Tibial nerve (tissue), 4 donors: ENCODE measurements around the gene TNNI3K. TPM values are rescaled to one million over a fixed set of nuclear protein-coding genes. Genes with fewer than 3 reads are reported as not detected.

ENCODE experiments used
- DNase-seq, 2 donors: peaks; one replicate each; pipeline ENCODE4 v3.0.0-alpha.2; 2019; ENCODE audit warnings: low spot score in 2 of 2
- H3K27ac ChIP-seq, 4 donors: fragments of 200-600 bp; sonication (generic) in 3 of 4; one replicate each; pipeline ENCODE4 v1.5.1; 2017 to 2019; ENCODE audit warnings: mild to moderate bottlenecking in 1 of 4
- H3K27me3 ChIP-seq, 2 donors: fragments of 200-600 bp; sonication (generic) in 1 of 2; one replicate each; pipeline versions ENCODE4 v1.5.1 to v1.6.0; 2017 to 2019
- H3K36me3 ChIP-seq, 3 donors: fragments of 200-600 bp; sonication (generic); one replicate each; pipeline ENCODE4 v1.5.1; 2018 to 2019
- H3K4me1 ChIP-seq, 4 donors: fragments of 200-600 bp; sonication (generic) in 3 of 4; one replicate each; pipeline ENCODE4 v1.5.1; 2017 to 2019
- H3K4me3 ChIP-seq, 4 donors: fragments of 200-600 bp; sonication (generic) in 3 of 4; one replicate each; pipeline ENCODE4 v1.5.1; 2017 to 2019; ENCODE audit warnings: mild to moderate bottlenecking in 1 of 4, moderate library complexity in 1 of 4
- H3K9me3 ChIP-seq, 4 donors: fragments of 200-600 bp; sonication (generic) in 3 of 4; one replicate each; pipeline ENCODE4 v1.5.1; 2017 to 2019
- CTCF ChIP-seq, 5 experiments: fragments of 200-600 bp in 3 of 5; fragments of 450-650 bp in 2 of 5; sonication (generic) in 3 of 5; IDR thresholded peaks; one replicate each; pipeline ENCODE4 v1.5.1; 2016 to 2019; ENCODE audit warnings: antibody characterized with exemption in 5 of 5, mild to moderate bottlenecking in 3 of 5, moderate library complexity in 2 of 5
- EP300 ChIP-seq, 2 donors: sonication (generic); formaldehyde crosslinking; IDR thresholded peaks; one replicate each; pipeline ENCODE4 v1.6.1; 2017; ENCODE audit warnings: antibody characterized with exemption in 2 of 2, mild to moderate bottlenecking in 1 of 2
- POLR2A ChIP-seq, 2 donors: fragments of 450-650 bp; IDR thresholded peaks; one replicate each; pipeline ENCODE4 v1.6.1; 2017; ENCODE audit warnings: antibody characterized with exemption in 2 of 2, mild to moderate bottlenecking in 2 of 2, moderate library complexity in 2 of 2
- WGBS, 2 donors: methylation state at CpG; one replicate each; pipeline ENCODE4 v1.1.5; 2018; 5-methylcytosine and 5-hydroxymethylcytosine counted together
- total RNA-seq, 4 donors: library from RNA; depleted of rRNA; stranded (reverse); fragments of >200 nt; gene quantifications; one replicate each; pipeline ENCODE4 v1.1.0, GENCODE V29; 2016

TNNI3K gene
- total RNA-seq, 4 donors from 2014 or later, result 2.2 to 4.6 (median 4.0) TPM

- no peak overlapping the region for H3K27ac ChIP-seq
- WGBS, 2 donors, result 73 to 80% methylated on average over 1 of the region's 1 CpG
Measured at GRCh38 chr1:74436078-74436477, 200.9 kb downstream of the TNNI3K start.

DNA sequence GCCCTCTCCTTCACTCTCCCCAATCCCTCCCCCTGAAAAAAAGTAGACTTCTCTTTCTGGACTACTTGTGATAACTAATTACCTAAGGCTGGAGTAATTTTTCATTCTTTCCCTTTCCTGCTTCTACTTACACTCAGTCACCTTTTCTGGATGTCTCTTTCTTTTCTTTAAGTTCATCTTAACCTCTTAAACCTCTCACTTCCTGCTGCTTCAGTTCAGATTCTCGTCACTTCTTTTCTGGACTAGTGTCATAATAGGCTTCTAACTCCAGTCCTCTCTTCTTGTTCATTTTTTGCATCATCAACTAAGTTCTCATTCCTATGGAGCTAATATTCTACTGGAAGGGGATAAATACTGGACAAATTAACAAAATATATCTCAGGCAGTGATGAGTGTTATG lies 201.8 kb downstream of the TNNI3K start:
- Histone ChIP-seq H3K27me3 (no peaks in the 10 kb centered on the region), H3K4me1 (no peaks in the 10 kb centered on the region), H3K9me3 (no peaks in the 10 kb centered on the region), H3K36me3 (peaks cover 0 to 14% (median 0%) of the 10 kb centered on the region in 3 donors), H3K27ac (no peak overlapping the region), H3K4me3 (no peak overlapping the region)
- TF ChIP-seq EP300 (IDR thresholded peaks at IDR 0.05), result no peak
- TF ChIP-seq CTCF (IDR thresholded peaks at IDR 0.05), result no peak
- TF ChIP-seq POLR2A (IDR thresholded peaks at IDR 0.05), result no peak
- 73 to 81% methylated on average over 1 of the region's 1 CpG for WGBS, 2 donors
- DNase-seq, result no peak

More at GRCh38 chr1:74436078-74436477, 200.9 kb downstream of the TNNI3K start:
- H3K4me3 ChIP-seq, result no peak overlapping the region
- no peaks in the 10 kb centered on the region for H3K27me3 ChIP-seq
- peaks cover 0 to 13% (median 0%) of the 10 kb centered on the region in 3 donors for H3K36me3 ChIP-seq
- no peaks in the 10 kb centered on the region for H3K4me1 ChIP-seq
- TF ChIP-seq CTCF (IDR thresholded peaks at IDR 0.05) (no peak), POLR2A (IDR thresholded peaks at IDR 0.05) (no peak), EP300 (IDR thresholded peaks at IDR 0.05) (no peak)
- no peak for DNase-seq
- H3K9me3 ChIP-seq, result no peaks in the 10 kb centered on the region

DNA sequence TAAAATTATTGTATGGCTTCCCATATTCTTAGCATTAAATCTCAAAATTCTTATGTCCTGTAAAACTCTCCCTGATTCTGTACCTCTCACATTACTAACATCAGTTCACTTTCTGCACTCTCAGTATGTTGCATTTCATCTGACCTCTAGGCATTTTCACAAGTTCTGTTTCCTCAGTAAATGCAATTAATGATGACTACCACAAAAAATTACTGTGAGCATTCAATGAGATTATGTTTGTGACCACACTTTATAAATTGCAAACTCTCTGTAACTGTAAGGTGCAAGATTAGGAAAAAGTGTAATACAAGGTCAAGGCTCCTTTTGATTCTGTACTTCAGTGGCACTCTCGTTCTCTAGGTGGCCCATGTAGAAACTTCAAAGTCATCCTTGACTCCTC lies 216.8 kb downstream of the TNNI3K start:
- H3K27me3 ChIP-seq, result no peaks in the 10 kb centered on the region
- 83 to 89% methylated on average over 1 of the region's 1 CpG for WGBS, 2 donors
- no peak for DNase-seq
- TF ChIP-seq POLR2A (IDR thresholded peaks at IDR 0.05), result no peak
- TF ChIP-seq CTCF (IDR thresholded peaks at IDR 0.05), result no peak
- no peak for TF ChIP-seq EP300 (IDR thresholded peaks at IDR 0.05)
- no peaks in the 10 kb centered on the region for H3K36me3 ChIP-seq
- H3K27ac ChIP-seq, result no peak overlapping the region
- peaks cover 0 to 6% (median 0%) of the 10 kb centered on the region in 4 donors for H3K9me3 ChIP-seq
- no peaks in the 10 kb centered on the region for H3K4me1 ChIP-seq
- no peak overlapping the region for H3K4me3 ChIP-seq

GRCh38 chr1:74453277-74453676 lies 218.1 kb downstream of the TNNI3K start:
- no peak overlapping the region for H3K27ac ChIP-seq
- no peaks in the 10 kb centered on the region for H3K27me3 ChIP-seq
- 91 to 92% methylated on average over 2 of the region's 2 CpGs for WGBS, 2 donors
- no peaks in the 10 kb centered on the region for H3K36me3 ChIP-seq
- no peak overlapping the region for H3K4me3 ChIP-seq
- DNase-seq, result no peak
- no peak for TF ChIP-seq EP300 (IDR thresholded peaks at IDR 0.05)
- peaks cover 0 to 6% (median 0%) of the 10 kb centered on the region in 4 donors for H3K9me3 ChIP-seq
- H3K4me1 ChIP-seq, result no peaks in the 10 kb centered on the region

DNA sequence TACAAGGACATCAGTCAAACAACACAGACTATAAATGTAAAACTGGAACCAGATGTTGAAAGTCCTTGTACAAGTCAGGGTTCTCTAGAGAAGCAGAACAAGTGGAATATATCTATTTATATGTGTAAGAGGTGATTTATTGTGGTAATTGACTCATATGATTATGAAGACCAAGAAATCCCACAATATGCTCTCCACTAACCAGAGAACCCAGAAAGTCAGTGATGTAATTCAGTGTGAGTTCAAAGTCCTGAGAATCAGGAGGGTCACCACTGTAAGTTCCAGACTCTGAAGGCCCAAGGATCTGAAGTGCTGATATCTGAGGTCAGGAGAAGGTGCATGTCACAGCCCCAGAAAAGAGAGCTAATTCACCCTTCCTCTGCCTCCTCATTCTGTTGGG lies 220.2 kb downstream of the TNNI3K start:
- Histone ChIP-seq H3K4me3 (no peak overlapping the region), H3K36me3 (no peaks in the 10 kb centered on the region), H3K9me3 (peaks cover 0 to 6% (median 0%) of the 10 kb centered on the region in 4 donors), H3K4me1 (no peaks in the 10 kb centered on the region), H3K27me3 (no peaks in the 10 kb centered on the region), H3K27ac (no peak overlapping the region)
- no peak for DNase-seq
- no peak for TF ChIP-seq POLR2A (IDR thresholded peaks at IDR 0.05)
- TF ChIP-seq EP300 (IDR thresholded peaks at IDR 0.05), result no peak
- no peak for TF ChIP-seq CTCF (IDR thresholded peaks at IDR 0.05)

- TF ChIP-seq POLR2A (IDR thresholded peaks at IDR 0.05), result no peak
- no peak for TF ChIP-seq EP300 (IDR thresholded peaks at IDR 0.05)
- no peak for TF ChIP-seq CTCF (IDR thresholded peaks at IDR 0.05)
- Histone ChIP-seq H3K9me3 (no peaks in the 10 kb centered on the region), H3K4me1 (no peaks in the 10 kb centered on the region), H3K36me3 (no peaks in the 10 kb centered on the region), H3K27me3 (no peaks in the 10 kb centered on the region), H3K4me3 (no peak overlapping the region), H3K27ac (no peak overlapping the region)
- WGBS, 2 donors, result 55 to 68% methylated on average over 2 of the region's 2 CpGs
- no peak for DNase-seq
Measured at GRCh38 chr1:74457253-74457652, 222.1 kb downstream of the TNNI3K start.
